DMS53 treated with DMSO at 0.1 percent for 48 hours (cell line): ENCODE data around the gene C1QTNF1.
A peak's percentile ranks its signal among the peaks of the same experiment; 100 is the strongest.
"Not testable (repeated sequence)": the region's sequence is repeated elsewhere in the genome, so short reads cannot be mapped to it uniquely, and the experiment has no call there.

Experiments
- DNase-seq: peaks from one replicate; lab custom pipeline; 2025; ENCODE audit not compliant: unreplicated experiment; lab: John Stamatoyannopoulos, UW

C1QTNF1 gene

DNA sequence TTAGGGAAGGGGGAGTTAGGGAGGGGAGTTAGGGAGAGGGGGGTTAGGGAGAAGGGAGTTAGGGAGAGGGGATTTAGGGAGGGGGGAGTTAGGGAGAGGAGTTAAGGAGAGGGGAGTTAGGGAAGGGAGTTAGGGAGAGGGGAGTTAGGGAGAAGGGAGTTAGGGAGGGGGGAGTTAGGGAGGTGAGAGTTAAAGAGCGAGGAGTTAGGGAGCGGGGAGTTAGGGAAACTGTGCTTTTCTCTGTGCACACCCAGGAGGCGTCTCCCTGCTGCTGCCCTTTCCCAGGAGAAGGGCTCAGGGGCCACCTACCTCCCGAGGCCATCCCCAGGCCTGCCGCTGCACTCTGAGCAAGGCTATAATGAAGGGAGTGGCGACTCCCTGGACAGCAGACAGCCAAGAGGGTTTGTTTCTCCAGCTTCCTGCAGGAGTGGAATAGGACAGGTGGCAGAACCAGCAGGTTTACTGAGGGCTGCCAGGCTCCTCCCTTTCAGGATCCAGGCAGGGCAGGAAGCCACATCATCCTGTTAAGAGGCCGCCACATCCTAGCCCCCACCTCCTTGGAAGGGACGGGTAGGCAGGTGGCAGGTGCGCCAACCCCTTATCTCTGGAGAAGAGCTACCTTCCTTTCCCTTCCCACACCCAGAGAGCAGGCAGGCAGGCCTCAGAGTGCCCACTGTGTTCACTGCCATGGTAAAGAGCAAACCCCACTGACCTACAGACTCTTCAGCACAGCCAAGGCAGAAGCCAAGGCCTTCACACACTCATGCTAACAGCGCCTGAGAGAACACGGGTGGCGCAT is 18.7 kb upstream of the C1QTNF1 start:
- DNase-seq, result peak; percentile 97

GRCh38 chr17:79006046-79006445 is 17.9 kb upstream of the C1QTNF1 start:
- peak; percentile 23 for DNase-seq

GRCh38 chr17:79006794-79007503 is 17.0 kb upstream of the C1QTNF1 start:
- DNase-seq, result no peak

GRCh38 chr17:79007504-79008381 is 16.2 kb upstream of the C1QTNF1 start:
- no peak for DNase-seq

- DNase-seq, result no peak
Observed at GRCh38 chr17:79008666-79009387, 15.1 kb upstream of the C1QTNF1 start.

DNA sequence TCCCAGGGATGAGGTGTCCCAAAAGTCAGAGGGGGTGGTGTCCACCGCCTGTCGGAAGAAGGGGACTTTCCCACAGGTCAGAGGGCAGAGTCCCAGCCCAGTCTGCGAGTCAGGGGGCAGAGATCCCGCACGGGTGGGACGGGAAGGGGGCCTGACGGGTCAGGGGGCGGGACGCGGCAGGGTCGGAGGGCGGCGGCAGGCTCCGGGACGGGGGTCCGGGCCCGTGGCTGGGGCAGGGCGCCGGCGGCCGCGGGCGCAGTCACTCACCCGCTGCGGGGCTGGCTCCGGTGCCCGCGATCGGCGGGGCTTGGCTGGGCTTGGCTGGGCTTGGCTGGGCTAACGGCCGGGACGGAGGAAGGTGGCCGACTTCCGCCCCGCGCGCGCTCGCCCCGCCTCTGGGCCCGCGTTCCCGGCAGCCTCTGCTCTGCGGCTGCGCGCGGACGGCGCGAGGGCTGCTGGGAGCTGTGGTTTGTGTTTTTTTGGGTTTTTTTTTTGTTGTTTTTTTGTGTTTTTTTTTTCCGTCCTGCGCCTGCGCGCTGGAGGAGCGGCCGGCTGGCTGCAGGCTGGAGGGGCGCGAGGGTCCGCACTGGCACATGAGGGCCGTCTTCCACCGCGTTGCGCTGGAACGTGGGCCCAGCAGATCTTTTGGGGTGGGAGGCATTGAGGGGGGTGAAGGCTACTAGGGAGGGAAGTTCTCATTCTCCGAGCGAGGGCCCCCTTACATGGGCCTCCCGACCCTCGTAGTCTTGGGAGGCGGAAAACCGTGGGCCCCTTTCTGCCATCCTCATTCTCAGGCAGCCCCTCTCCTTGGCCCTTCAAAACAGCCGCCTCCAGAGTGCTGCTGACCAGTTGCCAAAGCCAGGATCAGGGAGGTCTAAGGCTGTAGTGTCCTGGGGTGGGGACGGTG is 14.3 kb upstream of the C1QTNF1 start, which contains the start of gene CANT1:
Gene CANT1 (minus strand): TSS at position 368 of the 907 bp plus-strand sequence. CDS start 12,142 bp downstream, outside the sequence.
- peak; percentile 57 for DNase-seq

- DNase-seq, result no peak
Observed at GRCh38 chr17:79010304-79010646, 13.7 kb upstream of the C1QTNF1 start.

DNA sequence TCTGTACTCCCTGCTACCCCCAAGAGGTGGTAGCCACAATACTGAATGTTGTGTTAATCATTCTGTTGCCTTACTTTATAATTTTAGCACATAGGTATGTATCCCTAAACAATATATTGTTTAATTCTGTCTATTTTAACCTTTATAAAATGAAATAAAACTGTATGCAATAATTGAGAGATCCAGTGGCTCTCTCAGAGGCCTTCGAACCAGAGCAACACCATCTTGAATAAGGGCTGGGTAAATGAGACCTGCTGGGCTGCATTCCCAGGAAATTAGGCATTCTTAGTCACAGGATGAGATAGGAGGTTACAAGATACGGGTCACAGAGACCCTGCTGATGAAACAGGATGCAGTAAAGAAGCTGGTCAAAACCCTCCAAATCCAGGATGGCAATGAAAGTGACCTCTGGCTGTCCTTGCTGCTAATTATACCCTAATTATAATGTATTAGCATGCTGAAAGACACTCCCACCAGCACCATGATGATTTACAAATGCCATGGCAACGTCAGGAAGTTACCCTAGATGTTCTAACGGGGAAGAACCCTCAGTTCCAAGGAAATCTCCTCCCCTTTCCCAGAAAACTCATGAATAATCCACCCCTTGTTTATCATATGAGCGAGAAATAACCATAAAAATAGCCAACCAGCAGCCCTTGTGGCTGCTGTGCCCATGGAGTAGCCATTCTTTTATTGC is 12.4 kb upstream of the C1QTNF1 start:
- DNase-seq, result no peak

- no peak for DNase-seq
Observed at GRCh38 chr17:79012563-79013134, 11.3 kb upstream of the C1QTNF1 start.

DNA sequence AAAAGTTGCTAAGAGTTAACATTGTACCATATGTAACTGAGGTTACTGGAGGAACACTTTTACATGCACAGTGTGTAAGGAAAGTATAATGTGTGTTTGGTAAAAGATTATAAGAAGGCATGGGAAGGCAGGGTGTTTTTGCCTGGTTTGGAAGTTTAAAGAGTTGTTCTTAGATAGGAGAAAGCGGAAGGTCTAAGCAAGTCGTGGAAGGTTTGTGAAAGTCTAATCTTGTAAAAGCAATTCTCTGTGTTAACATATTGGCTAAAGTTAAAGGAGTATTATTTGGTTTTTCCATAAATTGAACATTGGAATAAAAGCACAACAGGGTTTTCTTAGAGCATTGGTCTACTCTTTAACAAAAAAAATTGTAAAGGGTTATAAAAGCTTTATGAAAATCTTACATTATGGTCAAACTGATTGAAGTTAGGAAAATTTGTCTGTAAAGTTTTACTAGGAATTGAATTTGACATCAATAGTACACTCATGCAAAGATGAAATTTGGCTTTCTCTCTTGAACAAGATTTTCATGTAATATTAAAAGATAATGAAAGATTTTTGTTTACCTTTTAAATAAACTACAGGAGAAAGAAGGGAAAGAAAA is 9.7 kb upstream of the C1QTNF1 start:
- DNase-seq, result no peak

DNA sequence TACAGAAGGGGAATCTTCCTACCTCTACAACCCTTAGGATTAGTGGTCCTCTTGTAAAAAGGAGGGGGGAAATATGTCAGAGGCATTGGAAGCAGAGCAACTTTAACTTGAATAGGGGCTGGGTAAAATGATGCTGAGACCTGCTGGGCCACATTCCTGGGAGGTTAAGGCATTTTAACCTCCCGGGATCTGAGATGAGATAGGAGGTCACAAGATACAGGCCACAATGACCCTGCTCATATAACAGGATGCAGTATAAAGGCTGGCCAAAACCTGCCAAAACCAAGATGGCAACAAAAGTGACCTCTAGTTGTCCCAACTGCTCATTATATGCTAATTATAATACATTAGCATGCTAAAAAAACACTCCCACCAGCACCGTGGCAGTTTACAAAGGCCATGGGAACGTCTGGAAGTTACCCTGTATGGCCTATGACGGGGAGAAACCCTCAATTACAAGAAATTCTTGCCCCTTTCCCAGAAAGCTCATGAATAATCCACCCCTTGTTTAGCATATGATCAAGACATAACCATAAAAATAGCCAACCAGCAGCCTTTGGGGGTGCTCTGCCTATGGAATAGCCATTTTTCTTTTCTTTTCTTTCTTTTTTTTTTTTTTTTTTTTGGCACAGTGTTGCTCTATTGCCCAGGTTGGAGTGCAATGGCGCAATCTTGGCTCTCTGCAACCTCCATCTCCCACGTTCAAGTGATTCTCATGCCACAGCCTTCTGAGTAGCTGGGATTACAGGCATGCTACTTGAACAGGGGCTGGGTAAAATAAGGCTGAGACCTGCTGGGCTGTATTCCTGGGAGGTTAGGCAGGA is 6.2 kb upstream of the C1QTNF1 start:
- DNase-seq, result no peak

- DNase-seq, result no peak
Observed at GRCh38 chr17:79018370-79018695, 5.6 kb upstream of the C1QTNF1 start.

DNA sequence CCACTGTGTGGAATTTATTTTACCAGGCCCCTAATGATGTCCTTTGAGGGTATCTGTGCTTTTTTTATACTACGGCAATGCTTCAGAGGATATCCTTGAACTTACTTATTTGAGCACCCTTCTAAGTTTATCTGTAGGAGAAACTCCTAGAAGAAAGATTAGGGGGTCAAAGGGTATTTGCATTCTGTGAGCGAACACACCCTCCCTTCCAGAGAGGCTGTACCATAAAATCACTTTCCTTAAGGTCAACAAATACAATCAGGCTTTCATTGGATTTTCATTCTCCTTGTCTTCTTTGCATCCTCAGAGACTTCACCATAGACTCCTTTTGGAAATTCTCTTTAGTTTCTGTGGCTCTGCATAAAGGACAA is 4.7 kb upstream of the C1QTNF1 start:
- DNase-seq, result no peak

GRCh38 chr17:79019632-79020584 is 4.1 kb upstream of the C1QTNF1 start:
- peak; percentile 42 for DNase-seq

DNA sequence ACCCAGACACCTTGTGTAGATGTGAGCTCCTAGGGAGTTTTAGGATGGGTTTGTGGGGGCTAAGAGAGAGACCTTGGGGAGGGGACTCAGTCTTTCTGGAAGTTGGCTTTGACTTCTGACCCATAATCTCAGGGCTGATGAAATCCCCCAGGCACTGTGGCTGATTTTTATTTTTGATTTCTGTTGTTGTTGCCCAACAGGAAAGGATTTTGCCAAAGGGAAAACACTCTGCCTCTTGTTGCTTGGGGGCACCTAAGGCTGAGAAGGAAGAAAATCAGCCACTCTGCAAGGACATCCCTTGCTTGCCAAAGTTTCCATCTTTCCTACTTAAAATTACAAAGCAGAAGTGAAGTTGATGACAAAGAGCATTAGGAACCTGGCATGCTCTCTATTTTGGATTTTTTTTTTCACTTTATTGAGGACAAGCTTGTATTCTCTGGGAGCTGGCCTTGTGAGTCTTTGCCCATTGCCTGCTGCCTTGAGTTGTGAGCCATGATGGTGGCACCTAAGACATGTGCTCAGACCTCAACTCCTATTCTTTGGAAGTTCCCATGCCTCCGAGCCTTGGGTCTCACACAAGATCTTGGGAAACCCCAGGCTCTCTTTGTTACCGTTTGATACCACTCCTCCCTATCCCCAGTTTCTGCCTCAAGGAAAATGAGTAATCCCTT is 3.2 kb upstream of the C1QTNF1 start:
- no peak for DNase-seq

DNA sequence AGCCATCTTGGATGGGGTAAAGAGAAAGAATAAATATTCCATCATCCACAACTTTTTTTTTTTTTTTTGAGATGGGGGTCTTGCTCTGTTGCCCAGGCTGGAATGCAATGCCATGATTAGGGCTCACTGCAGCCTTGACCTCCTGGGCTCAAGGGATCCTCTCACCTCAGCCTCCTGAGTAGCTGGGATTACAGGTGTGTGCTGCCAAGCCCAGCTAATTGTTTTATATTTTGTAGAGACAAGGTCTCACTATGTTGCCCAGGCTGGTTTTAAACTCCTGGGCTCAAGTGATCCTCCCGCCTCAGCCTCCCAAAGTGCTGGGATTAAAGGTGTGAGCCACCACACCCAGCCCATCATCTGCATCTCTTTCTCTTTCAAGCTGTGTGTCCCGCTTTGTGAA is 2.0 kb upstream of the C1QTNF1 start:
- DNase-seq, result not testable (repeated sequence)
